ENCODE data around the gene SEPTIN6.

DNA sequence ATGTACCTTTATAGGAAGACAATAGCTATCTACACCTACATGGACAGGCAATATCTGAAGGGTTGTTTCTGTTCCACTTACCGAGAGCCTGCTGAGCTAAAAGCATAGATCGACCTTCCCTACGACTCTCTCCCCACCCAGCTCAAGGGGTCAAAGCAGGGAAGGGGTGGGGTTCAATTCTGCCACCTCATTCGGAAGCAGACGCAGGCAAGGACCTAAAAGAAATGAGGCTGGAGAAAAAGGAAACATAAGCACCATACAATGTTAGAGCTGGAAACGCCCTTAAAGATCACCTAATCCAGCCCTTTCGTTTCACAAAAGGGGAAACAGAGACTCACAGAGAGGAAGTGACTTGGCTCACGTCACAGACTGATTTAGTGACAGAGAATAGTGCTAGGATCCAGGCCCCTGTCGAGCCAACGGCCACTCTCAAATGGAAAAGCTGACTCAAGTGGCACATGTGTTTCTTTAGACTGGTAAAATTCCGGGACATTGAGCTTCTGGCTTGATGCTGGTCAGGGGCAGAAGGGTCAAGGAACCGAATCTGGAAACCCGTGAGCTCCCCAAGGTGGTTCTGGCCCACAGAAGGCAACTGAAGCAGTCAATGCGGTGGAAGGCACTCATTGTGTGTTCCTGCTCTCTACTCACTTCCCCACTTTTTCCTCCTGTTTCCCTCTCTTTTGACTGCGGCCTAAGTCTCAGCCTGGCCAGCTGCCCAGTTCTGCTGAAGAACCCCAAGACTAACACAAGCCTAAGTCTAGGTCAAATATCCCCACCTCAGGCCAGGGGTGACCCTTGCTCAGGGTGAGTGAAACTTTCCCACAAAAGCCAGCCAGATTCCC lies 7.5 kb downstream of the SEPTIN6 start:
- TF ChIP-seq GATA2 (IDR thresholded peaks at IDR 0.05; ENCODE audit: low read depth, low read length) (no peak), GATA3 (IDR thresholded peaks at IDR 0.05; ENCODE audit: low read depth, low read length) (no peak)

Data from SH-SY5Y (cell line).